ENCODE measurements around the gene AHNAK. TPM values are rescaled to one million over a fixed set of nuclear protein-coding genes. Genes with fewer than 3 reads are reported as not detected.

AHNAK gene
- total RNA-seq, 1 donor: 474 TPM

DNA sequence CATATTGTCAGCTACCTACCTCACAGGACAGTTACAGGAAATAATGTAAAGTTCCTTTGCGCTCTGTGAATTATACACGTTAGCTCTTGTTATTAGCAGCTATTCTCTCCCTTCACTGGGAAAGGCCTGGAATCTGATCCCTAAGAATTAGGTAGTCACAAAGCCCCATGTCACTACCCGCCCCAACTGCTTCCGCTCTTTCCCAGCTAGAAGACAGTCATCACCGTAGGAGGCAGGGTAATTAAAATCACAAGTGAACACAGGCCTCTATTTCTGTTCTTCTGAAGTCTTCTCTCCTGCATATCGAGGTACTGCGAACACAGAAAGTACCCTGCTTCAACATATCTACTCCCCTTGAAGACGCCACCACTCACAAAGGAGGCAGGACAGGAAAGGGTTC lies 12.6 kb upstream of the AHNAK start:
- DNase-seq (ENCODE audit: low read depth): no peak
- TF ChIP-seq, protein P1, sequence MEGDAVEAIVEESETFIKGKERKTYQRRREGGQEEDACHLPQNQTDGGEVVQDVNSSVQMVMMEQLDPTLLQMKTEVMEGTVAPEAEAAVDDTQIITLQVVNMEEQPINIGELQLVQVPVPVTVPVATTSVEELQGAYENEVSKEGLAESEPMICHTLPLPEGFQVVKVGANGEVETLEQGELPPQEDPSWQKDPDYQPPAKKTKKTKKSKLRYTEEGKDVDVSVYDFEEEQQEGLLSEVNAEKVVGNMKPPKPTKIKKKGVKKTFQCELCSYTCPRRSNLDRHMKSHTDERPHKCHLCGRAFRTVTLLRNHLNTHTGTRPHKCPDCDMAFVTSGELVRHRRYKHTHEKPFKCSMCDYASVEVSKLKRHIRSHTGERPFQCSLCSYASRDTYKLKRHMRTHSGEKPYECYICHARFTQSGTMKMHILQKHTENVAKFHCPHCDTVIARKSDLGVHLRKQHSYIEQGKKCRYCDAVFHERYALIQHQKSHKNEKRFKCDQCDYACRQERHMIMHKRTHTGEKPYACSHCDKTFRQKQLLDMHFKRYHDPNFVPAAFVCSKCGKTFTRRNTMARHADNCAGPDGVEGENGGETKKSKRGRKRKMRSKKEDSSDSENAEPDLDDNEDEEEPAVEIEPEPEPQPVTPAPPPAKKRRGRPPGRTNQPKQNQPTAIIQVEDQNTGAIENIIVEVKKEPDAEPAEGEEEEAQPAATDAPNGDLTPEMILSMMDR (IDR thresholded peaks at IDR 0.05; ENCODE audit: insufficient read depth, low read depth, low read length): no peak
- no peak overlapping the region for H3K4me3 ChIP-seq (ENCODE audit: low read depth, low read length)

DNA sequence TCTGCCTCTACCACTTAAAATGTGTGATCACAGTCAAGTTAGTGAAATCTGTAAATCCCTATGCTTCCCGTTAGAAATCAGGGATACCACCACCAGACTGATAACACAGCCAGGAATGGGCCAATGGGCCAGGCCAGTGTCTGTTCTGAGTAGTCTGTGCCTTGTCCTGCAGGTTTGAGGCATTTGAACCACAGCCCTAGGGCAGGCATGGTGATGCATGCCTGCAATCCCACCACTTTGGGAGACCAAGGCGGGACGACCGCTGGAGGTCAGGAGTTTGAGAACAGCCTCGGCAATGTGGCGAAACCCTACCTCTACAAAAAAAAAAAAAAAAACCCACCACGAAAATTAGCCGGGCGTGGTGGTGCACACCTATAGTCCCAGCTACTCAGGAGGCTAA lies 12.1 kb upstream of the AHNAK start:
- H3K4me3 ChIP-seq (ENCODE audit: low read depth, low read length): no peak overlapping the region
- TF ChIP-seq, protein P1 (IDR thresholded peaks at IDR 0.05; ENCODE audit: insufficient read depth, low read depth, low read length): no peak
- no peak for DNase-seq (ENCODE audit: low read depth)

DNA sequence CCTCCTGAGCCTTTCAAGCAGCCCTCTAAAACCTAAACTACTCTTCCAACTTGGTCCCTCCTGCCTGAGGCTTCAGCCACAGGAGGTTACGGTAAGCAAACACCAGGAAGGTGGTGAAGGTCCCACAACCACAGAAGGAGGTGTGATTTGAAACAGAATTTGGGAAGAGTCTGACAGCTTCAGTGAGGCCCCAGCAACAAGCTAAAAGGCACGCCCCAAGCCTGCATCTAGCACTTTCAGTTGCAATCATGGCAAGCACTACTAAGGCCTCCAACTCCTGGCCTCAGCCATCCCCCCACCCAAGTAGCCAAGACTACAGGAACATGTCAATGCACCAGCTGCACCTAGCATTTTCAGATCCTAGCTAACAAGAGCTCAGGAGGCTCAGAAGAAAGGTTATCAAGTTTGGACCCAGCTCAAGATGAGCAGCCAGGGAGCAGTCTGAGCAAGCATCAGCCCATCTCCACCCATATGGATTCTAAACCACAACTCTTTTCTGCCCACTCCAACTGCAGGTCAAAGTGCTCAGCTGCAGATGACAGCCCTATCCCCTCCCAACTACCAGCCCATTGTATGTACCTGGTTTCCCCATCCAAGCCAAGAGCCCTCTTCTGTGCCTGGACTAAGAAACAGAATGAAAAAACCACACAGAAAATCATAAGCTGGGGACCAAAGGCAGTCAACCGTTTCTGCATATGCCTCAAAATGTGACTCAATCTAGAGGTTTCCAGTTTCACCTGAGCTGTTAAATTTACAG lies 10.4 kb upstream of the AHNAK start:
- no peak for DNase-seq (ENCODE audit: low read depth)
- H3K4me3 ChIP-seq (ENCODE audit: low read depth, low read length): peak overlapping the region; percentile 9

DNA sequence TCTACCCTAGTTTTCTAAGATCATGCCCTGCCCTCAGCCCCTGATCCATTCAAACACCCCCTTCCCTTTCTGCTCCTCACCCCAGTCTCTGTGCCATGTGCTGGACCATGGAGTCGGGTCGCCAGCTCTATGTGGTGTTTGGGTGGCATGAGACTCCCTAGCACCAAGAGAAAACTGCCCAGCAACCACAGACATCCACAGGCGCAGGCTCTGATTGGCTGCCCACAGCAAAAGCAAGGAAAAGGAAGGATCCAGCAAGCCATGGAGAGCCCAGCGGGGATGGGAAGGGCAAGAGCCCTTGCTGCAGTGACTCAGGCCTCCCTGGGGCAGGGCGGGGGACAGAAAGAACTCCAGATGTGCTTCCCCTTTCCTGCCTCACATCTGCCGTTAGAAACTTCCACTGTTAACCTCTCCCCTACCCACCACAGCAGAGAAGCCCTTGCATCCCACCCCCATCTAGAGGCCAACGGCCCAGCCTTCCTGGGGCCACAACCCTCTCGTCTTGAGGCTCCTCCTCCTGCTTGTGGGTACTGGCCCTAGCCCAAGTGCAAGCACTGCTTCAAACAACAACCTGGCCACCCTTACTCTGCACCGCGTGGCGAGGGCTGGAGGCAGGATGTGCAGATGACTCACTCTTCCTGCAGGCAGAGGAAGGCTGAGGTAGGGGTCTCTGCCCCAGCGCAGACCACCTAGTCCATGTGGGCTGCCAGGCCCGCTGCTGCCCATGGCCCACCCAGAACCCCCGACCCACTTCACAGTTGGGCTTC lies 9.7 kb upstream of the AHNAK start:
- peak; percentile 98 for DNase-seq (ENCODE audit: low read depth)
- TF ChIP-seq, protein P1 (IDR thresholded peaks at IDR 0.05; ENCODE audit: insufficient read depth, low read depth, low read length): no peak
- peak overlapping the region; percentile 20 for H3K4me3 ChIP-seq (ENCODE audit: low read depth, low read length)

More for the DNA sequence above, 10.4 kb upstream of the AHNAK start:
- TF ChIP-seq, protein P1 (IDR thresholded peaks at IDR 0.05; ENCODE audit: insufficient read depth, low read depth, low read length): no peak

DNA sequence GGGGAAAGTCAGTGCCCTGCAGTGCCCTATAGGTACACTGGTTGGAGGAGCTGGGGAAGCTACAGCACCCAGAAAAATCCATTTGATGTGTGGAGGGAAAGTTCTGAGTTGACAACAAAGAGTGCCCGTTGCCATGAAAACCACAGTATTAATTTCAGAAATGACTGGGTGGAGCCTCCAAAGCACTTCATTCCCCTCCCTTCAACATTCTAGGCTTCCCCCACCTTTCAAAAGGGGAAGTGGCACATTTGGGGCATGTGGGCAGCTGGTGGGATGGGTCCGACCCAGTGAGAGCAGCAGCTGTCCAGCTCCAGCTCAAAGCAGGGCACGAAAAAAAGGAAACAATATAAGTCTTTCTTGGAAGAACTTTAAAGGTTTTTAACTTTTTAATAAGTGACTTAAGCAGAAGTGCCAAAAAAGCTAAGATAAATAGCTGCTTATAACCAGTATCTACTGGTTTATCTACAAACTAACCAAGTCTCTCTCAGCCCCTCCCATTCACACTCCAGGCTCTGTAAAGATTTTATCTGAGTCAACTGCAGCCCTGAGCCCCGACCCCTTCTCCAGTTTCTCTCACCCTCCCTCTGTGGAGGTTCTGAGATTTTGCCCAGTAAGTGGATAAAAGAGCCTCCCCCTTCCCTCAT lies 9.0 kb upstream of the AHNAK start:
- TF ChIP-seq, protein P1 (IDR thresholded peaks at IDR 0.05; ENCODE audit: insufficient read depth, low read depth, low read length): no peak
- no peak for DNase-seq (ENCODE audit: low read depth)
- peak overlapping the region; percentile 20 for H3K4me3 ChIP-seq (ENCODE audit: low read depth, low read length)

DNA sequence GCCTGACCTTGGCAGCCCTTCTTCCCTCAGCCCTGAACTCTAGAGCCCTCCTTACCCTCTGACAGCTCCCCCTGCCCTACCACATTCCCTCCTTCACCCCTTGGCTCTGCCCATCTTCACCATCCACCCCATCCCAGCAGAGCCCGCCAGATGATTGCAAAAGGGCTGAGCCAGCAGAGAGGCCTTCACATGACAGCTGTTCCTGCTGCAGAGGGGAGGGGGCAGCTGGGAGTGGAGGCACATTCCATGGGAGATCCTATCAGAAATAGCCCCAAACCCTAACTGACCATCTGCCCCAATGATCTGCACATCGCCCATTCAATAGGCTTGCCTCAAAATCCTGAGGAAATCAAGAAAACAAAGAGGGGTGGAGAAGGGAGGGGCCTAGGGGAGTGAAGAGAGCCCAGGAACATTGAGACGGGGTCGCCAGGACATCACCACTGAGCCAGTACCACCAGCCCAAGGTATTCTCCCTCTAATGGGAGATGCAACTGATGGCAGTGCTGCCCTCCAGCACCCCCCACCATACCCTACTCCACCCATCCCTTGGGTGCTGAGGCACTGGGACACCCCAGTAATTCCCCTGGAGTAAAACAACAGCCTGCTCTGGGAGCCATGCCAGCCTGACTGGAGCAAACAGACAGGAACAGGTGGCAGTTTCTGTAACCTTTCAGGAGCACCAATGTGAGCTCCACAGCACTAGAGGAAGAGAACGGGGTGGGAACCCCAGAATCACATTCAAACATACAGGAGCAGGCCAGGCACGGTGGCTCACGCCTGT lies 8.0 kb upstream of the AHNAK start:
- DNase-seq (ENCODE audit: low read depth): peak; percentile 44
- no peak overlapping the region for H3K4me3 ChIP-seq (ENCODE audit: low read depth, low read length)
- TF ChIP-seq, protein P1 (IDR thresholded peaks at IDR 0.05; ENCODE audit: insufficient read depth, low read depth, low read length): no peak
